ENCODE measurements around the gene PDK2. TPM values are rescaled to one million over a fixed set of nuclear protein-coding genes. Genes with fewer than 3 reads are reported as not detected.

Gene PDK2
- total RNA-seq, 1 experiment from 2014 or later = 20.4 TPM

- Histone ChIP-seq H3K4me1 (ENCODE audit: insufficient read depth, low read length, poor library complexity, severe bottlenecking) (peaks cover 4% of the 10 kb centered on the region), H3K27ac (ENCODE audit: low read depth, low read length, poor library complexity, severe bottlenecking) (no peak overlapping the region), H3K27me3 (replicated peaks; ENCODE audit: insufficient read depth, low read depth, low read length, poor library complexity) (peaks cover 24% of the 10 kb centered on the region), H3K9me3 (ENCODE audit: low read depth, low read length, poor library complexity, severe bottlenecking) (no peaks in the 10 kb centered on the region), H3K4me3 (ENCODE audit: low read depth, low read length, poor library complexity, severe bottlenecking) (no peak overlapping the region), H3K36me3 (ENCODE audit: insufficient read depth, low read length, poor library complexity, severe bottlenecking) (no peaks in the 10 kb centered on the region)
- ChIA-PET POLR2A (ENCODE audit: low non-redundant PET) (no interaction called here), CTCF (interaction anchor here (1.0 kb wide), 2 partner anchors 37 to 59 kb away, joined by 3 to 5 read pairs; no protein-coding TSS in a partner anchor)
- intact Hi-C loops (cut with micrococcal nuclease; ENCODE audit: unreplicated experiment) = no loop called here
- TF ChIP-seq EZH2 (IDR thresholded peaks at IDR 0.05; ENCODE audit: borderline replicate concordance, low read depth, low read length, poor library complexity, severe bottlenecking) = no peak
- no peak for TF ChIP-seq CTCF (conservative IDR thresholded peaks at IDR 0.05; ENCODE audit: low read depth, low read length)
- no TSS peak for BruUV-seq (replicated peaks)
- DNase-seq (ENCODE audit: low spot score) = no peak
Measured at GRCh38 chr17:50057521-50057991, 37.6 kb upstream of the PDK2 start.

GRCh38 chr17:50058296-50058953 lies 36.7 kb upstream of the PDK2 start:
- POLR2A ChIA-PET (ENCODE audit: low non-redundant PET) = no interaction called here
- CTCF ChIA-PET = interaction anchor here (0.6 kb wide), 1 partner anchor 28 kb away, joined by 3 read pairs; no protein-coding TSS in a partner anchor
- DNase-seq (ENCODE audit: low spot score) = no peak
- peaks cover 4% of the 10 kb centered on the region for H3K4me1 ChIP-seq (ENCODE audit: insufficient read depth, low read length, poor library complexity, severe bottlenecking)
- H3K27me3 ChIP-seq (replicated peaks; ENCODE audit: insufficient read depth, low read depth, low read length, poor library complexity) = peaks cover 24% of the 10 kb centered on the region
- BruUV-seq (replicated peaks) = no TSS peak
- H3K4me3 ChIP-seq (ENCODE audit: low read depth, low read length, poor library complexity, severe bottlenecking) = no peak overlapping the region
- no peaks in the 10 kb centered on the region for H3K36me3 ChIP-seq (ENCODE audit: insufficient read depth, low read length, poor library complexity, severe bottlenecking)
- no peak overlapping the region for H3K27ac ChIP-seq (ENCODE audit: low read depth, low read length, poor library complexity, severe bottlenecking)
- no peaks in the 10 kb centered on the region for H3K9me3 ChIP-seq (ENCODE audit: low read depth, low read length, poor library complexity, severe bottlenecking)
- TF ChIP-seq EZH2 (IDR thresholded peaks at IDR 0.05; ENCODE audit: borderline replicate concordance, low read depth, low read length, poor library complexity, severe bottlenecking) (no peak), CTCF (conservative IDR thresholded peaks at IDR 0.05; ENCODE audit: low read depth, low read length) (no peak)
- intact Hi-C loops (cut with micrococcal nuclease; ENCODE audit: unreplicated experiment) = no loop called here

- H3K27me3 ChIP-seq (replicated peaks; ENCODE audit: insufficient read depth, low read depth, low read length, poor library complexity) = peaks cover 24% of the 10 kb centered on the region
- ChIA-PET POLR2A (ENCODE audit: low non-redundant PET) (no interaction called here), CTCF (no interaction called here)
- peaks cover 4% of the 10 kb centered on the region for H3K4me1 ChIP-seq (ENCODE audit: insufficient read depth, low read length, poor library complexity, severe bottlenecking)
- H3K36me3 ChIP-seq (ENCODE audit: insufficient read depth, low read length, poor library complexity, severe bottlenecking) = no peaks in the 10 kb centered on the region
- BruUV-seq (replicated peaks) = no TSS peak
- H3K27ac ChIP-seq (ENCODE audit: low read depth, low read length, poor library complexity, severe bottlenecking) = no peak overlapping the region
- intact Hi-C loops (cut with micrococcal nuclease; ENCODE audit: unreplicated experiment) = no loop called here
- TF ChIP-seq CTCF (conservative IDR thresholded peaks at IDR 0.05; ENCODE audit: low read depth, low read length) (no peak), EZH2 (IDR thresholded peaks at IDR 0.05; ENCODE audit: borderline replicate concordance, low read depth, low read length, poor library complexity, severe bottlenecking) (no peak)
- no peaks in the 10 kb centered on the region for H3K9me3 ChIP-seq (ENCODE audit: low read depth, low read length, poor library complexity, severe bottlenecking)
- DNase-seq (ENCODE audit: low spot score) = no peak
- H3K4me3 ChIP-seq (ENCODE audit: low read depth, low read length, poor library complexity, severe bottlenecking) = no peak overlapping the region
Measured at GRCh38 chr17:50059256-50059655, 35.9 kb upstream of the PDK2 start.

Measured in A673 (cell line).